AG04449 (cell line): ENCODE measurements around the gene PAQR9.

Source experiments
- CTCF ChIA-PET: fragments of 350-600 bp; formaldehyde crosslinking; extraction: SDS; loops from one replicate; lab custom pipeline; 2021; ENCODE audit warnings: antibody characterized with exemption; lab: Yijun Ruan, JAX
- POLR2A ChIA-PET: fragments of 400-600, 350-600 bp; formaldehyde crosslinking; extraction: SDS; loops from one replicate; lab custom pipeline; 2020; ENCODE audit warnings: antibody characterized with exemption, inconsistent platforms; lab: Yijun Ruan, JAX
- DNase-seq: peaks from one replicate; pipeline ENCODE4 v3.0.0-alpha.2; 2010; ENCODE audit warnings: low read depth, low spot score
- H3K4me3 ChIP-seq: 2 replicates; pipeline ENCODE4 v1.5.1; 2011; ENCODE audit warnings: low read depth, mild to moderate bottlenecking, control low read depth, low read length
- CTCF ChIP-seq: IDR thresholded peaks from one replicate; pipeline ENCODE4 v1.5.1; 2011; ENCODE audit warnings: mild to moderate bottlenecking, moderate library complexity, low read length, control low read depth, inconsistent platforms; ENCODE audit not compliant: insufficient read depth; ENCODE audit errors: missing control alignments

The PAQR9 gene

GRCh38 chr3:142914286-142914811, 49.1 kb downstream of the PAQR9 start:
- H3K4me3 ChIP-seq = no peak overlapping the region
- ChIA-PET CTCF (interaction anchor here (0.6 kb wide), 1 partner anchor 18 kb away, joined by 3 read pairs; no protein-coding TSS in a partner anchor), POLR2A (no interaction called here)
- DNase-seq = no peak
- TF ChIP-seq CTCF = no peak

GRCh38 chr3:142913432-142913831, 50.0 kb downstream of the PAQR9 start:
- TF ChIP-seq CTCF = no peak
- no peak overlapping the region for H3K4me3 ChIP-seq
- CTCF ChIA-PET = interaction anchor here (0.7 kb wide), 1 partner anchor 85 kb away, joined by 3 read pairs; no protein-coding TSS in a partner anchor
- POLR2A ChIA-PET = no interaction called here
- DNase-seq = no peak

- ChIA-PET CTCF (interaction anchor here (0.7 to 1.0 kb wide), 2 partner anchors 16 to 84 kb away, joined by 3 read pairs; no protein-coding TSS in a partner anchor), POLR2A (no interaction called here)
- no peak overlapping the region for H3K4me3 ChIP-seq
- TF ChIP-seq CTCF = no peak
- no peak for DNase-seq
Measured at GRCh38 chr3:142912402-142913172, 50.9 kb downstream of the PAQR9 start.
